GM23338 (cell line): ENCODE measurements around the gene ACSM4. TPM values are rescaled to one million over a fixed set of nuclear protein-coding genes. Genes with fewer than 3 reads are reported as not detected.

Experiments
- ATAC-seq: fragments of 200-7000 bp; cut with Tn5 transposase; 3 replicates; pipeline ENCODE4 v1.9.1; 2020
- DNase-seq: peaks from one replicate; pipeline ENCODE4 v3.0.0-alpha.2; 2015; ENCODE audit warnings: low spot score
- H2AFZ ChIP-seq: fragments of 200-600 bp; sonication (generic); 2 replicates; pipeline ENCODE4 v1.8.0; 2016; ENCODE audit warnings: antibody characterized with exemption, mild to moderate bottlenecking, moderate library complexity
- H3F3A ChIP-seq: fragments of 200-600 bp; sonication (generic); replicated peaks from 2 replicates; pipeline ENCODE4 v1.8.0; 2017; ENCODE audit warnings: antibody characterized with exemption, mixed run types, low read depth
- H3K27ac ChIP-seq: fragments of 200-600 bp; sonication (generic); 2 replicates; pipeline ENCODE4 v1.6.1; 2016; ENCODE audit warnings: low read depth
- H3K27me3 ChIP-seq: fragments of 200-600 bp; sonication (generic); 2 replicates; pipeline ENCODE4 v1.8.0; 2016; ENCODE audit warnings: mild to moderate bottlenecking, mixed run types, moderate library complexity; ENCODE audit not compliant: insufficient read depth
- H3K36me3 ChIP-seq: fragments of 200-600 bp; sonication (generic); 2 replicates; pipeline ENCODE4 v1.8.0; 2016; ENCODE audit warnings: mild to moderate bottlenecking; ENCODE audit not compliant: insufficient read depth
- H3K4me1 ChIP-seq: fragments of 200-600 bp; sonication (generic); 2 replicates; pipeline ENCODE4 v1.8.0; 2016; ENCODE audit warnings: mild to moderate bottlenecking, moderate library complexity; ENCODE audit not compliant: insufficient read depth
- H3K4me2 ChIP-seq: fragments of 200-600 bp; sonication (generic); 2 replicates; pipeline ENCODE4 v1.7.1; 2017; ENCODE audit warnings: mixed run types
- H3K4me3 ChIP-seq: fragments of 200-600 bp; sonication (generic); 2 replicates; pipeline ENCODE4 v1.6.1; 2016; ENCODE audit warnings: mixed run types
- H3K79me2 ChIP-seq: fragments of 200-600 bp; sonication (generic); replicated peaks from 2 replicates; pipeline ENCODE4 v1.8.0; 2017; ENCODE audit warnings: mild to moderate bottlenecking; ENCODE audit not compliant: insufficient read depth
- H3K9me2 ChIP-seq: fragments of 200-600 bp; sonication (generic); 2 replicates; pipeline ENCODE4 v1.8.0; 2017; ENCODE audit not compliant: insufficient read depth
- H4K20me1 ChIP-seq: fragments of 200-600 bp; sonication (generic); replicated peaks from 2 replicates; pipeline ENCODE4 v1.8.0; 2017; ENCODE audit warnings: mild to moderate bottlenecking; ENCODE audit not compliant: insufficient read depth
- H3K27ac Mint-ChIP-seq: 2 replicates; pipeline ENCODE4 v1.8.0; 2020; ENCODE audit warnings: inconsistent platforms, mild to moderate bottlenecking, moderate library complexity, mixed read lengths
- H3K27me3 Mint-ChIP-seq: 3 replicates; pipeline ENCODE4 v1.8.0; 2022; ENCODE audit warnings: low read depth, mild to moderate bottlenecking, moderate library complexity, mixed read lengths, inconsistent platforms; ENCODE audit not compliant: insufficient read depth, poor library complexity
- H3K36me3 Mint-ChIP-seq: 3 replicates; pipeline ENCODE4 v1.8.0; 2021; ENCODE audit warnings: low read depth, mild to moderate bottlenecking, inconsistent platforms, moderate library complexity, mixed read lengths
- H3K4me1 Mint-ChIP-seq: 3 replicates; pipeline ENCODE4 v1.8.0; 2020; ENCODE audit warnings: mild to moderate bottlenecking, inconsistent platforms, mixed read lengths
- H3K4me3 Mint-ChIP-seq: 3 replicates; pipeline ENCODE4 v1.8.0; 2021; ENCODE audit warnings: moderate library complexity, mild to moderate bottlenecking, inconsistent platforms, mixed read lengths
- H3K9me3 Mint-ChIP-seq: 3 replicates; pipeline ENCODE4 v1.8.0; 2020; ENCODE audit warnings: moderate library complexity, mild to moderate bottlenecking, inconsistent platforms, mixed read lengths
- CREB1 ChIP-seq: fragments of 250-450 bp; sonication (Bioruptor Pico); IDR thresholded peaks from 2 replicates; pipeline ENCODE4 v1.5.0; 2020; ENCODE audit warnings: low read depth, mild to moderate bottlenecking, moderate library complexity
- NANOG ChIP-seq: IDR thresholded peaks from 2 replicates; pipeline ENCODE4 v1.6.1; 2016; ENCODE audit warnings: antibody characterized with exemption, borderline replicate concordance
- POLR2AphosphoS5 ChIP-seq: IDR thresholded peaks from 2 replicates; pipeline ENCODE4 v1.6.1; 2016; ENCODE audit warnings: antibody characterized with exemption, low read depth
- STAT1 ChIP-seq: IDR thresholded peaks from one replicate; pipeline ENCODE4 v1.6.1; 2016; ENCODE audit warnings: antibody characterized with exemption; ENCODE audit not compliant: unreplicated experiment
- ZNF331 ChIP-seq: fragments of 250-450 bp; sonication (Bioruptor Pico); IDR thresholded peaks from 2 replicates; pipeline ENCODE4 v1.5.0; 2020; ENCODE audit warnings: low read depth, mild to moderate bottlenecking, moderate library complexity
- ZNF462 ChIP-seq: fragments of 250-450 bp; sonication (Bioruptor Pico); IDR thresholded peaks from 2 replicates; pipeline ENCODE4 v1.5.0; 2020; ENCODE audit warnings: mild to moderate bottlenecking, moderate library complexity
- polyA plus RNA-seq: library from polyadenylated mRNA; unstranded; fragments of >200 nt; fragmentation: Nextera tagmentation; extraction: Ambion mirVana; gene quantifications from 2 replicates; pipeline ENCODE4 v1.2.1, GENCODE V29; 2016
- total RNA-seq: library from RNA; depleted of rRNA; stranded (reverse); fragments of >200 nt; shearing (Covaris generic); gene quantifications from 2 replicates; pipeline ENCODE4 v1.2.3, GENCODE V29; 2014

Gene ACSM4
- total and polyA plus RNA-seq, 2 experiments from 2014 or later, result not detected

- TF ChIP-seq ZNF462 (CRISPR knock-in tag), result no peak
These were observed 58.9 kb downstream of the ACSM4 start (continued) for GRCh38 chr12:7362734-7363133.

DNA sequence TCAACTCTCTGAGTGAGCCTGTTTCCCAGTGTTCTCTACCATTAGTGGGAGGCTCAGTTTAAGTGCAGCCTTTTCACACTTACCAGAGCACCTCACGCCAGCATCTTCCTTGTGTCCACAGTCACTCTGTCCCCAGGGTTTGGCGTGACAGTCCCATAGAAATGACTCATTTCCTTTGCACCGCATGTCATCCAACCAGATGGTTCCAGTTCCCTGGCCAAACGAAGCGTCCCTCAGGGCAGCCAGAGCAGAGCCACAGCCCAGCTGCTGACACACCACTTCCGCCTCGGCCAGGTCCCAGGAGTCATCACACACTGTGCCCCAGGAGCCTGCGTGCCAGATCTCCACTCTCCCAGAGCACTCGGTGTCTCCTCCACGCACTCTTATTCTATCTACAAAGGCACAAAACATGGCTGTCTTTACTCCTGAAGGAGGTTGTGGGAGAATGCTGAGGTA lies 65.4 kb downstream of the ACSM4 start:
- Histone ChIP-seq H3K4me1 (no peaks in the 10 kb centered on the region), H3K4me3 (no peak overlapping the region), H3K36me3 (no peaks in the 10 kb centered on the region), H3K4me2 (no peak overlapping the region), H3K79me2 (no peaks in the 10 kb centered on the region), H2AFZ (peak overlapping the region; percentile 54; the same call in 1 of the 2 replicates), H3K27ac (no peak overlapping the region), H4K20me1 (no peaks in the 10 kb centered on the region), H3K9me2 (no peaks in the 10 kb centered on the region), H3F3A (no peaks in the 10 kb centered on the region), H3K27me3 (no peaks in the 10 kb centered on the region)
- DNase-seq, result no peak
- no peaks in the 10 kb centered on the region; the same call in 2 of the 3 replicates for H3K9me3 Mint-ChIP-seq
- no peak overlapping the region for H3K4me3 Mint-ChIP-seq
- H3K4me1 Mint-ChIP-seq, result no peaks in the 10 kb centered on the region
- TF ChIP-seq NANOG (no peak), CREB1 (no peak), STAT1 (no peak), POLR2AphosphoS5 (no peak), ZNF331 (CRISPR knock-in tag) (no peak), ZNF462 (CRISPR knock-in tag) (no peak)
- no peaks in the 10 kb centered on the region for H3K36me3 Mint-ChIP-seq
- H3K27me3 Mint-ChIP-seq, result peaks cover 2% of the 10 kb centered on the region
- ATAC-seq, result no peak
- 0 out of 2 replicates have a peak overlapping the region, but pooled peaks have one; percentile 23 for H3K27ac Mint-ChIP-seq
